GM23338 (cell line): ENCODE results near the gene PSMB3. TPM values are rescaled to one million over a fixed set of nuclear protein-coding genes. Genes with fewer than 3 reads are reported as not detected.

Source experiments
- ATAC-seq: fragments of 200-7000 bp; cut with Tn5 transposase; 3 replicates; pipeline ENCODE4 v1.9.1; 2020
- DNase-seq: peaks from one replicate; pipeline ENCODE4 v3.0.0-alpha.2; 2015; ENCODE audit warnings: low spot score
- H2AFZ ChIP-seq: fragments of 200-600 bp; sonication (generic); 2 replicates; pipeline ENCODE4 v1.8.0; 2016; ENCODE audit warnings: antibody characterized with exemption, mild to moderate bottlenecking, moderate library complexity
- H3F3A ChIP-seq: fragments of 200-600 bp; sonication (generic); replicated peaks from 2 replicates; pipeline ENCODE4 v1.8.0; 2017; ENCODE audit warnings: antibody characterized with exemption, mixed run types, low read depth
- H3K27ac ChIP-seq: fragments of 200-600 bp; sonication (generic); 2 replicates; pipeline ENCODE4 v1.6.1; 2016; ENCODE audit warnings: low read depth
- H3K27me3 ChIP-seq: fragments of 200-600 bp; sonication (generic); 2 replicates; pipeline ENCODE4 v1.8.0; 2016; ENCODE audit warnings: mild to moderate bottlenecking, mixed run types, moderate library complexity; ENCODE audit not compliant: insufficient read depth
- H3K36me3 ChIP-seq: fragments of 200-600 bp; sonication (generic); 2 replicates; pipeline ENCODE4 v1.8.0; 2016; ENCODE audit warnings: mild to moderate bottlenecking; ENCODE audit not compliant: insufficient read depth
- H3K4me1 ChIP-seq: fragments of 200-600 bp; sonication (generic); 2 replicates; pipeline ENCODE4 v1.8.0; 2016; ENCODE audit warnings: mild to moderate bottlenecking, moderate library complexity; ENCODE audit not compliant: insufficient read depth
- H3K4me2 ChIP-seq: fragments of 200-600 bp; sonication (generic); 2 replicates; pipeline ENCODE4 v1.7.1; 2017; ENCODE audit warnings: mixed run types
- H3K4me3 ChIP-seq: fragments of 200-600 bp; sonication (generic); 2 replicates; pipeline ENCODE4 v1.6.1; 2016; ENCODE audit warnings: mixed run types
- H3K79me2 ChIP-seq: fragments of 200-600 bp; sonication (generic); replicated peaks from 2 replicates; pipeline ENCODE4 v1.8.0; 2017; ENCODE audit warnings: mild to moderate bottlenecking; ENCODE audit not compliant: insufficient read depth
- H3K9me2 ChIP-seq: fragments of 200-600 bp; sonication (generic); 2 replicates; pipeline ENCODE4 v1.8.0; 2017; ENCODE audit not compliant: insufficient read depth
- H4K20me1 ChIP-seq: fragments of 200-600 bp; sonication (generic); replicated peaks from 2 replicates; pipeline ENCODE4 v1.8.0; 2017; ENCODE audit warnings: mild to moderate bottlenecking; ENCODE audit not compliant: insufficient read depth
- H3K27ac Mint-ChIP-seq: 2 replicates; pipeline ENCODE4 v1.8.0; 2020; ENCODE audit warnings: inconsistent platforms, mild to moderate bottlenecking, moderate library complexity, mixed read lengths
- H3K27me3 Mint-ChIP-seq: 3 replicates; pipeline ENCODE4 v1.8.0; 2022; ENCODE audit warnings: low read depth, mild to moderate bottlenecking, moderate library complexity, mixed read lengths, inconsistent platforms; ENCODE audit not compliant: insufficient read depth, poor library complexity
- H3K36me3 Mint-ChIP-seq: 3 replicates; pipeline ENCODE4 v1.8.0; 2021; ENCODE audit warnings: low read depth, mild to moderate bottlenecking, inconsistent platforms, moderate library complexity, mixed read lengths
- H3K4me1 Mint-ChIP-seq: 3 replicates; pipeline ENCODE4 v1.8.0; 2020; ENCODE audit warnings: mild to moderate bottlenecking, inconsistent platforms, mixed read lengths
- H3K4me3 Mint-ChIP-seq: 3 replicates; pipeline ENCODE4 v1.8.0; 2021; ENCODE audit warnings: moderate library complexity, mild to moderate bottlenecking, inconsistent platforms, mixed read lengths
- H3K9me3 Mint-ChIP-seq: 3 replicates; pipeline ENCODE4 v1.8.0; 2020; ENCODE audit warnings: moderate library complexity, mild to moderate bottlenecking, inconsistent platforms, mixed read lengths
- EZH2 ChIP-seq: fragments of 200-600 bp; sonication (generic); IDR thresholded peaks from one replicate; pipeline ENCODE4 v1.8.0; 2017; ENCODE audit warnings: antibody characterized with exemption, mild to moderate bottlenecking, low read depth; ENCODE audit not compliant: unreplicated experiment
- EZH2phosphoT487 ChIP-seq: fragments of 200-600 bp; sonication (generic); IDR thresholded peaks from one replicate; pipeline ENCODE4 v1.8.1; 2018; ENCODE audit warnings: antibody characterized with exemption; ENCODE audit not compliant: unreplicated experiment
- STAT1 ChIP-seq: IDR thresholded peaks from one replicate; pipeline ENCODE4 v1.6.1; 2016; ENCODE audit warnings: antibody characterized with exemption; ENCODE audit not compliant: unreplicated experiment
- polyA plus RNA-seq: library from polyadenylated mRNA; unstranded; fragments of >200 nt; fragmentation: Nextera tagmentation; extraction: Ambion mirVana; gene quantifications from 2 replicates; pipeline ENCODE4 v1.2.1, GENCODE V29; 2016
- total RNA-seq: library from RNA; depleted of rRNA; stranded (reverse); fragments of >200 nt; shearing (Covaris generic); gene quantifications from 2 replicates; pipeline ENCODE4 v1.2.3, GENCODE V29; 2014
- TF ChIP-seq, protein P1 (sequence below): IDR thresholded peaks from one replicate; pipeline ENCODE4 v1.6.1; 2018; ENCODE audit warnings: antibody characterized with exemption; ENCODE audit not compliant: unreplicated experiment

PSMB3 gene
- total and polyA plus RNA-seq, 2 experiments from 2014 or later, result 250 to 523 TPM

DNA sequence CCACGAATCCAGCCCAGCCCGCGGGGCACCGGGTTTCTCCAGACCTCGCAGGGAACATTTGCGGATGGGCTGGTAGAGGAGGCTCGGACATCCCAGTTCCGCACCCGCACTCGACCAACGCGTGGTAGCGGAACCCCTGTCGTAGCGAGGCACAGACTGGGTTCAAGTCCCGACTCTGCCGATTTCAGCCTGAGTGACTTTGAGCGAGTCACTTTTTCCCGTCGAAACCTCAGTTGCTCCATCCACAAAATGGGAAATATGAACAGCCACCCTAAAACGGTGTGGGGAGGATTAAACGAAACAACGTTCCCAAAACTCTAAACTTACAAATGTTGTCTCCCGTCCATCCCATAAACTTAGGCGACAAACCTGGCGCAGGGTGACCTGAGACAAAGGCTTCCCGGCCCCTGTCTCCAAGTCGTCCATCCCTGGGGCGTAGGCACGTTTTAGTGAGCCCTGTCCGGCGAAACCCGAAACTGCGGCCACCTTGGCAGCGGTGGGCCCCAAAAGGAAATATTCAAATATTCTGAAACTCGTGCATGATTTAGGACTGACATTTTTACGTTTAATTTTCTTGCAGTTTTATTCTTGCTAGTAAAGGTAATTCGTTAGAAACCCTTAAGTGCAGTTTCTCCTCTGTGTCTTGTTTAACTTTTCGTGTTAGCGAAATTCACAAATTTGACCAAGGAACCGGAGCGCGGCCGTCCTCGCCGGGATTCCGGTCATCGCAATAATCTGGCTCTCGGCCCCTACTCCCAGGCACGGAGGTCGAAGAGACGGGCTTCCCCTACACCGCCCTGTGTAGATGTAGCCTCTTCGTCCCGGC is 49.4 kb upstream of the PSMB3 start:
- H3K4me3 ChIP-seq, result peak overlapping the region; percentile 67
- TF ChIP-seq, protein P1, sequence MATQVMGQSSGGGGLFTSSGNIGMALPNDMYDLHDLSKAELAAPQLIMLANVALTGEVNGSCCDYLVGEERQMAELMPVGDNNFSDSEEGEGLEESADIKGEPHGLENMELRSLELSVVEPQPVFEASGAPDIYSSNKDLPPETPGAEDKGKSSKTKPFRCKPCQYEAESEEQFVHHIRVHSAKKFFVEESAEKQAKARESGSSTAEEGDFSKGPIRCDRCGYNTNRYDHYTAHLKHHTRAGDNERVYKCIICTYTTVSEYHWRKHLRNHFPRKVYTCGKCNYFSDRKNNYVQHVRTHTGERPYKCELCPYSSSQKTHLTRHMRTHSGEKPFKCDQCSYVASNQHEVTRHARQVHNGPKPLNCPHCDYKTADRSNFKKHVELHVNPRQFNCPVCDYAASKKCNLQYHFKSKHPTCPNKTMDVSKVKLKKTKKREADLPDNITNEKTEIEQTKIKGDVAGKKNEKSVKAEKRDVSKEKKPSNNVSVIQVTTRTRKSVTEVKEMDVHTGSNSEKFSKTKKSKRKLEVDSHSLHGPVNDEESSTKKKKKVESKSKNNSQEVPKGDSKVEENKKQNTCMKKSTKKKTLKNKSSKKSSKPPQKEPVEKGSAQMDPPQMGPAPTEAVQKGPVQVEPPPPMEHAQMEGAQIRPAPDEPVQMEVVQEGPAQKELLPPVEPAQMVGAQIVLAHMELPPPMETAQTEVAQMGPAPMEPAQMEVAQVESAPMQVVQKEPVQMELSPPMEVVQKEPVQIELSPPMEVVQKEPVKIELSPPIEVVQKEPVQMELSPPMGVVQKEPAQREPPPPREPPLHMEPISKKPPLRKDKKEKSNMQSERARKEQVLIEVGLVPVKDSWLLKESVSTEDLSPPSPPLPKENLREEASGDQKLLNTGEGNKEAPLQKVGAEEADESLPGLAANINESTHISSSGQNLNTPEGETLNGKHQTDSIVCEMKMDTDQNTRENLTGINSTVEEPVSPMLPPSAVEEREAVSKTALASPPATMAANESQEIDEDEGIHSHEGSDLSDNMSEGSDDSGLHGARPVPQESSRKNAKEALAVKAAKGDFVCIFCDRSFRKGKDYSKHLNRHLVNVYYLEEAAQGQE, result no peak
- TF ChIP-seq EZH2, result peak; percentile 68
- peak overlapping the region; percentile 79 for H3K4me2 ChIP-seq
- no peaks in the 10 kb centered on the region for H3K36me3 ChIP-seq
- no peak overlapping the region for H3K27ac Mint-ChIP-seq
- H3F3A ChIP-seq, result peaks cover 45% of the 10 kb centered on the region
- ATAC-seq, result no peak
- peaks cover 5% of the 10 kb centered on the region; the same call in 2 of the 3 replicates for H3K9me3 Mint-ChIP-seq
- no peak overlapping the region for H2AFZ ChIP-seq
- H3K4me1 Mint-ChIP-seq, result peaks cover 51% of the 10 kb centered on the region
- H3K79me2 ChIP-seq, result no peaks in the 10 kb centered on the region
- peaks cover 91% of the 10 kb centered on the region for H3K27me3 ChIP-seq
- DNase-seq, result peak; percentile 40
- no peaks in the 10 kb centered on the region for H3K9me2 ChIP-seq
- peaks cover 22% of the 10 kb centered on the region for H4K20me1 ChIP-seq
- peaks cover 88% of the 10 kb centered on the region for H3K27me3 Mint-ChIP-seq
- H3K4me1 ChIP-seq, result peaks cover 37% of the 10 kb centered on the region
- H3K27ac ChIP-seq, result no peak overlapping the region
- peak overlapping the region; percentile 80 for H3K4me3 Mint-ChIP-seq
- peaks cover 7% of the 10 kb centered on the region; the same call in 2 of the 3 replicates for H3K36me3 Mint-ChIP-seq

DNA sequence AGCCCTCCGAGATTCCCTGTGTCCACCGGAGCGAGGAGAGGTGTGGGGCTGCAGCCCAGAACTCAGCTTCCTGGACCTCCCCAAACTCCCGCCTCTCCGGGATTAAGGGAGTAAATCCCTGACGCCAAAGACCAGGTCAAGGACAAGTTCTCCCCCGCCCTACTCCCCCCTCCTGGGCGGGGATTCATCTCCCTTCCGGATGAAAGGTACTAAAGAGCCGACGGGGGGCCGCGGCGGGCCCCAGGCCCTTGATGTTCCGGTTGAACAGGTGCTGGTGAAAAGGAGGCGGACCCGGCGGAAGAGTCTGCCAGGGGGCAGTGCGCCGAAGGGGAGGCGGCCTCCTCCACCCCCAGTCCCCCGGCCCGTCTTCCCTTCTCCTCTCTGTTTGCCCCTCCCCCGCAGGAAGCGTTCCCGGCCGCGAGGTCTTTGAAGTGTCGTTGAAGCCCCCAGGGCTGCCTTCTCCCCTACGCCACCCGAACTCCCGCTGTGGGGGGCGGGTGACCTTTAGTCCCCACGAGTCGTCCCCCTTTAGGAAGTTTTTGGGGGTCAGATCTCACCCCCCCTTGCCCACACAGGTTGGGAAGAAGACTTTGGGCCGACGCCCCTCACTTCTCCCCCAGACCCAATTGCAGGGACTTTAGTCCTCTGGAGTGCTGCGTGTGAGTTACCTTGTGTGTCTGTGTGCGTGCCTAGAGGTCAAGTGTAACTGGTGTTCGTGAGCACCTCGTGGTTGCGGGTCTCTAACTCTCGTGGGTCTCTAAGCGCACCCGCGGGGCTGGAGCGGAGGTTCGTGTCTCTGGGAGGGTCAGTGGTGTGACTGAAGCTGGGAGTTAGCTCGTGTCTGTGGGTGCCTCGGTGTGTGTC is 48.6 kb upstream of the PSMB3 start:
- Mint-ChIP-seq H3K27me3 (peaks cover 84% of the 10 kb centered on the region), H3K27ac (no peak overlapping the region), H3K36me3 (peaks cover 8% of the 10 kb centered on the region; the same call in 2 of the 3 replicates), H3K4me3 (peak overlapping the region; percentile 80), H3K4me1 (peaks cover 55% of the 10 kb centered on the region), H3K9me3 (peaks cover 5% of the 10 kb centered on the region; the same call in 2 of the 3 replicates)
- no peaks in the 10 kb centered on the region for H3K9me2 ChIP-seq
- H3K27me3 ChIP-seq, result peaks cover 91% of the 10 kb centered on the region
- H4K20me1 ChIP-seq, result peaks cover 22% of the 10 kb centered on the region
- ATAC-seq (peak; percentile 59), DNase-seq (peak; percentile 99)
- H3F3A ChIP-seq, result peaks cover 45% of the 10 kb centered on the region
- H3K4me3 ChIP-seq, result peak overlapping the region; percentile 67
- no peak overlapping the region for H2AFZ ChIP-seq
- H3K4me1 ChIP-seq, result peaks cover 40% of the 10 kb centered on the region
- no peaks in the 10 kb centered on the region for H3K79me2 ChIP-seq
- H3K36me3 ChIP-seq, result no peaks in the 10 kb centered on the region
- H3K27ac ChIP-seq, result no peak overlapping the region
- H3K4me2 ChIP-seq, result peak overlapping the region; percentile 89
- TF ChIP-seq, protein P1, result no peak
- TF ChIP-seq STAT1 (no peak), EZH2 (no peak), EZH2phosphoT487 (no peak)
